ENCODE measurements around the gene METTL16. TPM values are rescaled to one million over a fixed set of nuclear protein-coding genes. Genes with fewer than 3 reads are reported as not detected.
A peak's percentile ranks its signal among the peaks of the same experiment; 100 is the strongest.
"Not testable (repeated sequence)": the region's sequence is repeated elsewhere in the genome, so short reads cannot be mapped to it uniquely, and the experiment has no call there.

The METTL16 gene
- total RNA-seq, 2 donors from 2014 or later, result 12.9 to 24.1 TPM

- ATAC-seq, result no peak
- Histone ChIP-seq H3K27ac (no peak overlapping the region), H3K4me3 (no peak overlapping the region), H3K27me3 (no peaks in the 10 kb centered on the region), H3K9me3 (no peaks in the 10 kb centered on the region), H3K36me3 (replicated peaks in 1 of 2; ENCODE audit: insufficient read depth in 1 of 2, low read depth in 2 of 2) (no peaks in the 10 kb centered on the region), H3K4me1 (no peaks in the 10 kb centered on the region)
- WGBS, 2 donors, result 91 to 93% methylated on average over 5 of the region's 5 CpGs
- TF ChIP-seq CTCF (IDR thresholded peaks at IDR 0.05), result no peak
- TF ChIP-seq POLR2A (IDR thresholded peaks at IDR 0.05), result no peak
- intact Hi-C loops (cut with DNase I), result no loop called here
- DNase-seq, result no peak
Measured at GRCh38 chr17:2517539-2517938, 5.9 kb upstream of the METTL16 start.

- H3K4me1 ChIP-seq, result peaks cover 36% of the 10 kb centered on the region
- no peaks in the 10 kb centered on the region for H3K27me3 ChIP-seq
- WGBS, 2 donors, result 0 to 1% methylated on average over 5 of the region's 5 CpGs
- intact Hi-C loops (cut with DNase I), result no loop called here
- H3K9me3 ChIP-seq, result no peaks in the 10 kb centered on the region
- no peak for ATAC-seq
- peak overlapping the region; percentile 52 to 68 for H3K4me3 ChIP-seq
- TF ChIP-seq CTCF (IDR thresholded peaks at IDR 0.05), result no peak
- no peak for TF ChIP-seq POLR2A (IDR thresholded peaks at IDR 0.05)
- no peak for DNase-seq
- H3K36me3 ChIP-seq (replicated peaks in 1 of 2; ENCODE audit: insufficient read depth in 1 of 2, low read depth in 2 of 2), result no peaks in the 10 kb centered on the region
- peak overlapping the region; percentile 76 to 92 (median 84) for H3K27ac ChIP-seq
Measured at GRCh38 chr17:2511138-2511461, 588 bp downstream of the METTL16 start.

- Histone ChIP-seq H3K4me3 (peak overlapping the region in 1 of 2 donors; percentile 52), H3K27ac (peak overlapping the region in 3 of 4 donors; percentile 76 to 92 (median 85)), H3K4me1 (peaks cover 36% of the 10 kb centered on the region), H3K36me3 (replicated peaks in 1 of 2; ENCODE audit: insufficient read depth in 1 of 2, low read depth in 2 of 2) (no peaks in the 10 kb centered on the region), H3K9me3 (no peaks in the 10 kb centered on the region), H3K27me3 (no peaks in the 10 kb centered on the region)
- intact Hi-C loops (cut with DNase I), result no loop called here
- DNase-seq (no peak), ATAC-seq (no peak)
- WGBS, 2 donors, result 50% methylated on average over 2 of the region's 2 CpGs
- TF ChIP-seq POLR2A (IDR thresholded peaks at IDR 0.05) (no peak), CTCF (IDR thresholded peaks at IDR 0.05) (no peak)
Measured at GRCh38 chr17:2510559-2510958, 1.1 kb downstream of the METTL16 start.

- intact Hi-C loops (cut with DNase I), result no loop called here
- no peaks in the 10 kb centered on the region for H3K36me3 ChIP-seq (replicated peaks in 1 of 2; ENCODE audit: insufficient read depth in 1 of 2, low read depth in 2 of 2)
- H3K27ac ChIP-seq, result no peak overlapping the region
- no peaks in the 10 kb centered on the region for H3K9me3 ChIP-seq
- peaks cover 36% of the 10 kb centered on the region for H3K4me1 ChIP-seq
- WGBS, 2 donors, result 13 to 14% methylated on average over 1 of the region's 1 CpG
- no peak for TF ChIP-seq CTCF (IDR thresholded peaks at IDR 0.05)
- TF ChIP-seq POLR2A (IDR thresholded peaks at IDR 0.05), result no peak
- H3K4me3 ChIP-seq, result no peak overlapping the region
- H3K27me3 ChIP-seq, result no peaks in the 10 kb centered on the region
- ATAC-seq (no peak), DNase-seq (no peak)
Measured at GRCh38 chr17:2508035-2508434, 3.7 kb downstream of the METTL16 start.

- DNase-seq; intact Hi-C loops (cut with DNase I); H3K9me3 ChIP-seq: not testable (repeated sequence)
Measured at GRCh38 chr17:2507015-2507414, 4.7 kb downstream of the METTL16 start.

More at GRCh38 chr17:2507015-2507414, 4.7 kb downstream of the METTL16 start:
- peaks cover 31% of the 10 kb centered on the region for H3K4me1 ChIP-seq
- H3K27me3 ChIP-seq; H3K4me3 ChIP-seq; H3K27ac ChIP-seq; H3K36me3 ChIP-seq (replicated peaks in 1 of 2; ENCODE audit: insufficient read depth in 1 of 2, low read depth in 2 of 2); ATAC-seq: not testable (repeated sequence)
- 92% methylated on average over 5 of the region's 29 CpGs; no CpG with 5 or more reads in 1 of the 2 donors for WGBS, 2 donors
